Common myeloid progenitor, CD34-positive (primary cell): ENCODE measurements around the gene PFN3.

ENCODE experiments used
- CTCF ChIA-PET: fragments of 350-600 bp; sonication (Branson Sonifier 250); formaldehyde crosslinking; loops from one replicate; lab custom pipeline; 2021; ENCODE audit warnings: antibody characterized with exemption; lab: Charles Lee
- POLR2A ChIA-PET: fragments of 350-600 bp; sonication (Branson Sonifier 250); formaldehyde crosslinking; loops from one replicate; lab custom pipeline; 2021; ENCODE audit warnings: antibody characterized with exemption; lab: Charles Lee
- DNase-seq, 3 donors: peaks; one replicate each; pipeline versions ENCODE4 v3.0.0 to v3.0.0-alpha.2; 2013
- H3K27ac ChIP-seq, 2 experiments: 1 replicate in 1 of 2; 2 replicates in 1 of 2; pipeline ENCODE4 v1.7.0; 2013; ENCODE audit warnings: inconsistent platforms in 2 of 2, low read length in 2 of 2, mild to moderate bottlenecking in 2 of 2, low read depth in 1 of 2, moderate library complexity in 1 of 2; ENCODE audit not compliant: severe bottlenecking in 2 of 2, insufficient read depth in 1 of 2, poor library complexity in 1 of 2
- H3K27me3 ChIP-seq, 5 experiments: replicated peaks in 2 of 5; 1 replicate in 3 of 5; 2 replicates in 2 of 5; pipeline versions ENCODE4 v1.6.1 to v1.7.0; 2013; ENCODE audit warnings: low read length in 4 of 5, mild to moderate bottlenecking in 2 of 5, moderate library complexity in 2 of 5, inconsistent platforms in 1 of 5; ENCODE audit not compliant: insufficient read depth in 5 of 5, control insufficient read depth in 4 of 5
- H3K36me3 ChIP-seq, 4 experiments: 1 replicate in 2 of 4; 2 replicates in 2 of 4; pipeline versions ENCODE4 v1.6.1 to v1.7.0; 2013; ENCODE audit warnings: low read length in 3 of 4, control low read depth in 1 of 4, mild to moderate bottlenecking in 1 of 4; ENCODE audit not compliant: control insufficient read depth in 4 of 4, insufficient read depth in 4 of 4
- H3K4me1 ChIP-seq, 4 experiments: 1 replicate in 3 of 4; 2 replicates in 1 of 4; pipeline versions ENCODE4 v1.6.1 to v1.7.1; 2013; ENCODE audit warnings: low read length in 3 of 4, mild to moderate bottlenecking in 3 of 4, control low read depth in 1 of 4, inconsistent platforms in 1 of 4, moderate library complexity in 1 of 4; ENCODE audit not compliant: control insufficient read depth in 4 of 4, insufficient read depth in 4 of 4; ENCODE audit errors: control extremely low read depth in 1 of 4
- H3K4me3 ChIP-seq, 7 experiments: 1 replicate in 4 of 7; 2 replicates in 3 of 7; pipeline versions ENCODE4 v1.5.1 to v1.7.0; 2013; ENCODE audit warnings: mild to moderate bottlenecking in 7 of 7, low read length in 6 of 7, moderate library complexity in 6 of 7, inconsistent platforms in 2 of 7, low read depth in 2 of 7, control low read depth in 1 of 7; ENCODE audit not compliant: insufficient read depth in 4 of 7, control insufficient read depth in 1 of 7; ENCODE audit errors: extremely low read depth in 1 of 7
- H3K9me3 ChIP-seq, 5 experiments: 1 replicate in 4 of 5; 2 replicates in 1 of 5; pipeline versions ENCODE4 v1.6.1 to v1.7.1; 2013; ENCODE audit warnings: low read length in 4 of 5, mild to moderate bottlenecking in 2 of 5, inconsistent platforms in 1 of 5, low read depth in 1 of 5, moderate library complexity in 1 of 5; ENCODE audit not compliant: control insufficient read depth in 4 of 5, insufficient read depth in 2 of 5; ENCODE audit errors: control extremely low read depth in 1 of 5
- WGBS: methylation state at CpG from one replicate; pipeline ENCODE4 v1.1.5; 2013; ENCODE audit not compliant: insufficient coverage; 5-methylcytosine and 5-hydroxymethylcytosine counted together

The PFN3 gene

DNA sequence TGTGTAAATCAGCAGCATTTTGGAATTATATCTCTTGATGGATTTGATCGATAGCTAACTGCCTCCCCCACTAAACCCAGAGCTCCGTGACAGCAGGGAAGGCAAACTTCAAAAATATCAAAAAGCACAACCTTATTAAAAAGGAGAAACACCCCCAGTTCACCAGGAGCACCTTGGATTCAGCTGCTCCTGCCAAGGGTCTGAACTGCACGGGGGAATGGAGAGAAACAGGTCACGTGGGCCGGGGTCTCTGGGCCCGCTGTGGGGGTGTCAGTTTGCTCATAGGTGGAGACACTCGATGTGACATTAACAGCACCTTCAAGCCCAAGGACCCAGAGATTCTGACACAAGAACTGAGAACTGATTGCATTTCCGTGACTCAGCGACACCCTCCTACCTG is 17.3 kb downstream of the PFN3 start:
- Histone ChIP-seq H3K4me1 (peaks cover 5 to 35% (median 28%) of the 10 kb centered on the region in 4 experiments), H3K27ac (no peak overlapping the region), H3K4me3 (no peak overlapping the region), H3K27me3 (no peaks in the 10 kb centered on the region), H3K36me3 (no peaks in the 10 kb centered on the region), H3K9me3 (no peaks in the 10 kb centered on the region)
- WGBS: 97% methylated on average over 5 of the region's 9 CpGs
- DNase-seq: no peak
- ChIA-PET POLR2A (no interaction called here), CTCF (interaction anchor here (0.8 to 14.2 kb wide), 27 partner anchors 9 to 271 kb away, joined by 3 to 265 read pairs (median 4); partner anchors contain the start of genes PDLIM7 and PRR7)

GRCh38 chr5:177382423-177383029 is 17.9 kb downstream of the PFN3 start:
- 14% methylated on average over 9 of the region's 11 CpGs for WGBS
- CTCF ChIA-PET: interaction anchor here (0.7 to 14.2 kb wide), 27 partner anchors 9 to 270 kb away, joined by 3 to 265 read pairs (median 4); partner anchors contain the start of genes PDLIM7 and PRR7

DNA sequence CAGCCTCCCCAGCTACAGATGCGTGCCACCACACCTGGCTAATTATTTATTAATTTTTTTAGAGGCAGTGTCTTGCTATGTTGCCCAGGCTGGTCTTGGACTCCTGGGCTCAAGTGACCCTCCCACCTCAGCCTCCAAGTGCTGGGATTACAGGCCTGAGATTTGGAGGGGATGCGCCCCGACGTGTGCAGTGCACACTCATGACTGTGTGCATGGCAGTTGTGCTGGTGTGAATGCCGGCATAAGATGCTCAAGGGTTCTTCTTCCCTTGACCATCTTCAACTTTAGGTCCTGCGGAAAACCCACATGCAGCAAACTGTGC is 19.7 kb downstream of the PFN3 start:
- POLR2A ChIA-PET: no interaction called here
- WGBS: 80% methylated on average over 4 of the region's 6 CpGs

More at GRCh38 chr5:177382423-177383029, 17.9 kb downstream of the PFN3 start:
- no peak overlapping the region for H3K27ac ChIP-seq
- no peak overlapping the region for H3K4me3 ChIP-seq
- POLR2A ChIA-PET: no interaction called here
- H3K27me3 ChIP-seq: no peaks in the 10 kb centered on the region
- DNase-seq: peak; percentile 69 to 78 (median 76)
- H3K36me3 ChIP-seq: no peaks in the 10 kb centered on the region
- peaks cover 5 to 35% (median 28%) of the 10 kb centered on the region in 4 experiments for H3K4me1 ChIP-seq
- no peaks in the 10 kb centered on the region for H3K9me3 ChIP-seq

DNA sequence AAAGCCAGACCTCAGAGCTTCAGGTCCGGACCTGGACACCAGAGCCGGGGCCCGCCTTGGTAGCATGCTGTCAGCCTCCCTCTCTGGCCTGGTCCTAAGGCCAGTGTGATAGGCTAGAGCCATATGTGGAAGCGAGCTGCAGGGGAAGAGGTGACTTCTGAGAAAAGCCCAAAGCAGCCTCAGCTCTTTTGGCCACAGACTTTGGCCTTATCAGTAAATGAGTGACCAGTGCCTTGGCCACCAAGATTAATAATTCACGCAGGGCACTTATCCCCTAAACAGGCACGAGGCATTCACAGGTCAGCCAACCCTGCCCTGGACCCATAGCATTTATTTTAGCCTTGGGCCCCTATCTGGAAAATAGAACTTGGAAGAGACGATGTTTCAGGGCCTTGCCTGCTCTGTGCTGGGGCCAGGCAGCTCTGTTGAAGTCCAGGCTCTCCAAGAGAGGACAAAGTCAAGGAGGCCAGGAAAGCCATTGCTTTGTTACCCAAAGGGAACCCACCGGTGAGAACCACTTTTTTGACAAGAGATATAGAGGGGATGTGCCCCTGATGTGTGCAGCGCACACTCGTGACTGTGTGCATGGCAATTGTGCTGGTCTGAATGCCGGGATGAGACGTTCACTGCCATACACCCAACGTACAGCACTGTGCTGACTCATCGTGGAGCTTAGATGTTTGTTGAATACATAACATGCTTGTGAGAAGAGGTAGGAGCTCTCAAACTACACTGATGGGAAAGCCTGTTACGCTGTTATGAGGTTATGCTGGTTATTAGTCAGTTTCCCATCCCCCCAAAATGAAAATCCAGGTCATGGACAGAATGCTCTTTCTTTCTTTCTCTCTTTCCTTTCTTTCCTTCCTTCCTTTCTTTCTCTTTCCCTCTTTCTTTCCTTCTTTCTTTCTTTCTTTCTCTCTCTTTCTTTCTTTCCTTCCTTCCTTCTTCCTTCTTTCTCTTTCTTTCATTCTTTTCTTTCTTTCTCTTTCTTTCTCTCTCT is 21.3 kb downstream of the PFN3 start:
- peak overlapping the region in 1 of 2 experiments; percentile 35 for H3K27ac ChIP-seq
- H3K4me3 ChIP-seq: no peak overlapping the region
- no peaks in the 10 kb centered on the region for H3K36me3 ChIP-seq
- no peaks in the 10 kb centered on the region for H3K27me3 ChIP-seq
- H3K9me3 ChIP-seq: no peaks in the 10 kb centered on the region
- DNase-seq: peak in 2 of 3 donors; percentile 76 to 78
- ChIA-PET CTCF (interaction anchor here (0.7 to 8.6 kb wide), 16 partner anchors 8 to 78 kb away, joined by 3 to 85 read pairs (median 4); partner anchors contain the start of gene LMAN2), POLR2A (no interaction called here)
- 60% methylated on average over 12 of the region's 15 CpGs for WGBS
- peaks cover 5 to 21% (median 17%) of the 10 kb centered on the region in 4 experiments for H3K4me1 ChIP-seq

More for the DNA sequence above, 19.7 kb downstream of the PFN3 start:
- CTCF ChIA-PET: interaction anchor here (1.4 to 8.6 kb wide), 5 partner anchors 9 to 66 kb away, joined by 3 to 102 read pairs (median 23); no protein-coding TSS in a partner anchor
- Histone ChIP-seq H3K27ac (no peak overlapping the region), H3K36me3 (no peaks in the 10 kb centered on the region), H3K4me1 (peaks cover 5 to 28% (median 22%) of the 10 kb centered on the region in 4 experiments), H3K9me3 (no peaks in the 10 kb centered on the region), H3K27me3 (no peaks in the 10 kb centered on the region), H3K4me3 (no peak overlapping the region)
- no peak for DNase-seq

- Histone ChIP-seq H3K9me3 (no peaks in the 10 kb centered on the region), H3K4me3 (no peak overlapping the region), H3K4me1 (peaks cover 5 to 23% (median 21%) of the 10 kb centered on the region in 4 experiments), H3K27ac (peak overlapping the region in 1 of 2 experiments; percentile 35), H3K36me3 (peaks cover 0 to 6% (median 2%) of the 10 kb centered on the region in 4 experiments), H3K27me3 (no peaks in the 10 kb centered on the region)
- DNase-seq: no peak
- 96% methylated on average over 7 of the region's 8 CpGs for WGBS
- ChIA-PET CTCF (interaction anchor here (0.7 to 8.6 kb wide), 15 partner anchors 9 to 264 kb away, joined by 3 to 85 read pairs (median 4); partner anchors contain the start of gene LMAN2), POLR2A (no interaction called here)
These were observed 22.3 kb downstream of the PFN3 start for GRCh38 chr5:177377851-177378776.

GRCh38 chr5:177376107-177376506 is 24.4 kb downstream of the PFN3 start:
- 91% methylated on average over 9 of the region's 11 CpGs for WGBS
- ChIA-PET CTCF (interaction anchor here (1.0 to 8.6 kb wide), 4 partner anchors 14 to 34 kb away, joined by 3 to 85 read pairs (median 34); partner anchors contain the start of gene PFN3), POLR2A (no interaction called here)
- no peaks in the 10 kb centered on the region for H3K9me3 ChIP-seq
- H3K36me3 ChIP-seq: peaks cover 2 to 14% (median 10%) of the 10 kb centered on the region in 4 experiments
- no peaks in the 10 kb centered on the region for H3K27me3 ChIP-seq
- no peak overlapping the region for H3K4me3 ChIP-seq
- no peak for DNase-seq
- peaks cover 5 to 35% (median 31%) of the 10 kb centered on the region in 4 experiments for H3K4me1 ChIP-seq
- H3K27ac ChIP-seq: no peak overlapping the region
